Panc1 (cell line): Measurements from ENCODE around the gene PSEN2. TPM values are rescaled to one million over a fixed set of nuclear protein-coding genes. Genes with fewer than 3 reads are reported as not detected.
"Not testable (repeated sequence)": the region's sequence is repeated elsewhere in the genome, so short reads cannot be mapped to it uniquely, and the experiment has no call there.

ENCODE experiments used
- ATAC-seq: fragments of 200-7000 bp; cut with Tn5 transposase; 2 replicates; pipeline ENCODE4 v1.9.1; 2020; ENCODE audit warnings: mild to moderate bottlenecking, moderate library complexity
- BruUV-seq: library from RNA; stranded (reverse); fragments of 400-500 nt; replicated peaks from 2 replicates; lab custom pipeline; 2021; lab: Mats Ljungman, UMichigan
- CTCF ChIA-PET: fragments of 300-600 bp; sonication (Branson Sonifier 250); formaldehyde crosslinking; loops from one replicate; lab custom pipeline; 2022; ENCODE audit warnings: antibody characterized with exemption; lab: Charles Lee
- POLR2A ChIA-PET: fragments of 300-600 bp; sonication (Branson Sonifier 250); formaldehyde crosslinking; loops from one replicate; lab custom pipeline; 2022; ENCODE audit warnings: antibody characterized with exemption; lab: Charles Lee
- DNase-seq: peaks from one replicate; pipeline ENCODE4 v3.0.0-alpha.2; 2010; ENCODE audit warnings: low read depth, low spot score
- H3K27ac ChIP-seq: 2 replicates; pipeline ENCODE4 v1.5.1; 2011; ENCODE audit warnings: mild to moderate bottlenecking, low read length, inconsistent platforms
- H3K27me3 ChIP-seq: fragments of 200-500 bp; sonication (Bioruptor generic); 2 replicates; pipeline ENCODE4 v1.6.0; 2014; ENCODE audit warnings: low read length, inconsistent platforms; ENCODE audit not compliant: control insufficient read depth, insufficient read depth
- H3K36me3 ChIP-seq: fragments of 200-500 bp; sonication (Bioruptor generic); 2 replicates; pipeline ENCODE4 v1.5.1; 2014; ENCODE audit warnings: inconsistent platforms, mild to moderate bottlenecking, low read length, moderate library complexity; ENCODE audit not compliant: control insufficient read depth, insufficient read depth
- H3K4me1 ChIP-seq: 2 replicates; pipeline ENCODE4 v1.5.1; 2011; ENCODE audit warnings: inconsistent platforms, mild to moderate bottlenecking, low read length, moderate library complexity; ENCODE audit not compliant: control insufficient read depth, insufficient read depth
- H3K4me3 ChIP-seq, 2 experiments: 2 replicates each; pipeline ENCODE4 v1.5.1; 2011 to 2012; ENCODE audit warnings: low read depth in 2 of 2, low read length in 2 of 2, mild to moderate bottlenecking in 2 of 2, inconsistent platforms in 1 of 2, moderate library complexity in 1 of 2
- H3K9me3 ChIP-seq: fragments of 200-500 bp; sonication (Bioruptor generic); 2 replicates; pipeline ENCODE4 v1.5.1; 2014; ENCODE audit warnings: low read depth, mild to moderate bottlenecking, inconsistent platforms, low read length, moderate library complexity; ENCODE audit not compliant: control insufficient read depth, insufficient read depth
- POLR2AphosphoS5 ChIP-seq: IDR thresholded peaks from 2 replicates; pipeline ENCODE4 v1.6.1; 2012; ENCODE audit warnings: mild to moderate bottlenecking, low read depth, low read length, moderate library complexity
- SIN3A ChIP-seq: IDR thresholded peaks from 2 replicates; pipeline ENCODE4 v1.6.1; 2012; ENCODE audit warnings: low read depth, mild to moderate bottlenecking, low read length, moderate library complexity, borderline replicate concordance; ENCODE audit not compliant: insufficient read depth
- TCF7L2 ChIP-seq: IDR thresholded peaks from 2 replicates; pipeline ENCODE4 v1.6.1; 2011; ENCODE audit warnings: mild to moderate bottlenecking, low read depth, low read length, inconsistent platforms
- in situ Hi-C: cut with HindIII; loops from 2 replicates; pipeline ENCODE4 v1.10.0; 2016; ENCODE audit warnings: low sequenced_read_pairs, low pct_unique_long_range_greater_than_20kb
- intact Hi-C: fragments of 100-400 bp; cut with micrococcal nuclease; formaldehyde crosslinking; loops from one replicate; pipeline ENCODE4 v1.10.0; 2022; ENCODE audit not compliant: unreplicated experiment
- total RNA-seq: library from RNA; stranded (reverse); gene quantifications from one replicate; pipeline ENCODE4 v1.2.1, GENCODE V29; 2021; ENCODE audit not compliant: unreplicated experiment
- TF ChIP-seq, protein P1 (sequence below): fragments of 450-650 bp; IDR thresholded peaks from 2 replicates; pipeline ENCODE4 v1.5.1; 2017; ENCODE audit warnings: mild to moderate bottlenecking
- TF ChIP-seq, protein P2 (sequence below), 2 experiments: IDR thresholded peaks; 2 replicates each; pipeline ENCODE4 v1.6.1; 2011 to 2012; ENCODE audit warnings: low read depth in 2 of 2, control low read depth in 1 of 2, low read length in 1 of 2, mild to moderate bottlenecking in 1 of 2, moderate library complexity in 1 of 2; ENCODE audit not compliant: insufficient read depth in 1 of 2

PSEN2 gene
- total RNA-seq, 1 experiment from 2014 or later: 33.3 TPM

DNA sequence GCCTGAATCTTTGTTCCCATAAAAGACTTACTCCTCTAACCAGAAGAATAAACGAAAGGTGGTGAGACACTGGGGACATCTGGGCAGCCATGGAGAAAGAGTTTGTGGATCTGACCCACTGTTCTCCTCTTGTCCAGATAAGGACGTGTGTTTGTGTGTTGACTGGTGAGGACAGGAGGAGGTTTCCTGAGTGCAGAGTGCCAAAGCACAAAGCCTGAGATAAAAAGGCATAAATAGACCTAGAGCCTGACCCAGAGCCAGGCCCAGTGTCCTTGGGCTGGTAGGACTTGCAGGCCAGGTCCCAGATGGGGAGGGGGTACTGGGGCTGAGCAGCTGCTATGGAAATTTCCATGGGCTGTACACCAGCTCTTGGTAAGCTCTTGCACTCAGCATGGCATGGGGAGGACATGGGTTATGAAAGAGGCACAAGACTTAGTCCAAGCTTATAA is 50.1 kb downstream of the PSEN2 start:
- in situ Hi-C loops: no loop called here
- no peak overlapping the region for H3K27ac ChIP-seq
- no peak for DNase-seq
- TF ChIP-seq TCF7L2: no peak
- TF ChIP-seq SIN3A: no peak
- TF ChIP-seq, protein P1, sequence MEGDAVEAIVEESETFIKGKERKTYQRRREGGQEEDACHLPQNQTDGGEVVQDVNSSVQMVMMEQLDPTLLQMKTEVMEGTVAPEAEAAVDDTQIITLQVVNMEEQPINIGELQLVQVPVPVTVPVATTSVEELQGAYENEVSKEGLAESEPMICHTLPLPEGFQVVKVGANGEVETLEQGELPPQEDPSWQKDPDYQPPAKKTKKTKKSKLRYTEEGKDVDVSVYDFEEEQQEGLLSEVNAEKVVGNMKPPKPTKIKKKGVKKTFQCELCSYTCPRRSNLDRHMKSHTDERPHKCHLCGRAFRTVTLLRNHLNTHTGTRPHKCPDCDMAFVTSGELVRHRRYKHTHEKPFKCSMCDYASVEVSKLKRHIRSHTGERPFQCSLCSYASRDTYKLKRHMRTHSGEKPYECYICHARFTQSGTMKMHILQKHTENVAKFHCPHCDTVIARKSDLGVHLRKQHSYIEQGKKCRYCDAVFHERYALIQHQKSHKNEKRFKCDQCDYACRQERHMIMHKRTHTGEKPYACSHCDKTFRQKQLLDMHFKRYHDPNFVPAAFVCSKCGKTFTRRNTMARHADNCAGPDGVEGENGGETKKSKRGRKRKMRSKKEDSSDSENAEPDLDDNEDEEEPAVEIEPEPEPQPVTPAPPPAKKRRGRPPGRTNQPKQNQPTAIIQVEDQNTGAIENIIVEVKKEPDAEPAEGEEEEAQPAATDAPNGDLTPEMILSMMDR: no peak
- TF ChIP-seq POLR2AphosphoS5: no peak
- TF ChIP-seq, protein P2, sequence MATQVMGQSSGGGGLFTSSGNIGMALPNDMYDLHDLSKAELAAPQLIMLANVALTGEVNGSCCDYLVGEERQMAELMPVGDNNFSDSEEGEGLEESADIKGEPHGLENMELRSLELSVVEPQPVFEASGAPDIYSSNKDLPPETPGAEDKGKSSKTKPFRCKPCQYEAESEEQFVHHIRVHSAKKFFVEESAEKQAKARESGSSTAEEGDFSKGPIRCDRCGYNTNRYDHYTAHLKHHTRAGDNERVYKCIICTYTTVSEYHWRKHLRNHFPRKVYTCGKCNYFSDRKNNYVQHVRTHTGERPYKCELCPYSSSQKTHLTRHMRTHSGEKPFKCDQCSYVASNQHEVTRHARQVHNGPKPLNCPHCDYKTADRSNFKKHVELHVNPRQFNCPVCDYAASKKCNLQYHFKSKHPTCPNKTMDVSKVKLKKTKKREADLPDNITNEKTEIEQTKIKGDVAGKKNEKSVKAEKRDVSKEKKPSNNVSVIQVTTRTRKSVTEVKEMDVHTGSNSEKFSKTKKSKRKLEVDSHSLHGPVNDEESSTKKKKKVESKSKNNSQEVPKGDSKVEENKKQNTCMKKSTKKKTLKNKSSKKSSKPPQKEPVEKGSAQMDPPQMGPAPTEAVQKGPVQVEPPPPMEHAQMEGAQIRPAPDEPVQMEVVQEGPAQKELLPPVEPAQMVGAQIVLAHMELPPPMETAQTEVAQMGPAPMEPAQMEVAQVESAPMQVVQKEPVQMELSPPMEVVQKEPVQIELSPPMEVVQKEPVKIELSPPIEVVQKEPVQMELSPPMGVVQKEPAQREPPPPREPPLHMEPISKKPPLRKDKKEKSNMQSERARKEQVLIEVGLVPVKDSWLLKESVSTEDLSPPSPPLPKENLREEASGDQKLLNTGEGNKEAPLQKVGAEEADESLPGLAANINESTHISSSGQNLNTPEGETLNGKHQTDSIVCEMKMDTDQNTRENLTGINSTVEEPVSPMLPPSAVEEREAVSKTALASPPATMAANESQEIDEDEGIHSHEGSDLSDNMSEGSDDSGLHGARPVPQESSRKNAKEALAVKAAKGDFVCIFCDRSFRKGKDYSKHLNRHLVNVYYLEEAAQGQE (IDR thresholded peaks at IDR 0.05; ENCODE audit: insufficient read depth in 1 of 2, low read depth in 2 of 2, low read length in 1 of 2): no peak
- H3K9me3 ChIP-seq: no peaks in the 10 kb centered on the region
- CTCF ChIA-PET: no interaction called here
- no peaks in the 10 kb centered on the region for H3K36me3 ChIP-seq
- POLR2A ChIA-PET: no interaction called here
- intact Hi-C loops: no loop called here
- BruUV-seq: no TSS peak
- H3K4me3 ChIP-seq: no peak overlapping the region
- no peaks in the 10 kb centered on the region for H3K27me3 ChIP-seq
- no peaks in the 10 kb centered on the region for H3K4me1 ChIP-seq
- ATAC-seq: no peak

DNA sequence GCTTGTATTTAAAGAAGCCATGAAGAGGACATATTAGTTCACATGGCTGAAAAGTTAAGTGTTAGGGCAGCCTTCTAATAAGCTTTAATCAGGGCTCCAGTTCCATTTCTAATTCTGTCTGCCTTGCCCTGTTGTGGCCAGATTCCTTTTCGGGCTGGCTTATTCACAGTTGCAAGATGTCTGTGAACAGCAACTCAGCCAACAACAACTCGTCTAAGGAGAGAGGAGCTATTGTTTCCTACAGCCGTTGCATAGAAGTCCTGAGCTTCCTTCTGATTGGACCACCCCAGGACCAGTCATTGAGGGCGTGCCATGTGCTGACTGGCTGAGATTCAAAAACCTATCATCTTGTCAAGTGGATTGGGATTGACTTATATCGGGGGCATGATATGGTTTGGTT is 51.1 kb downstream of the PSEN2 start:
- no peaks in the 10 kb centered on the region for H3K9me3 ChIP-seq
- no peaks in the 10 kb centered on the region for H3K27me3 ChIP-seq
- in situ Hi-C loops (no loop called here), intact Hi-C loops (no loop called here)
- no peak overlapping the region for H3K4me3 ChIP-seq
- ATAC-seq: no peak
- TF ChIP-seq, protein P2 (IDR thresholded peaks at IDR 0.05; ENCODE audit: insufficient read depth in 1 of 2, low read depth in 2 of 2, low read length in 1 of 2): no peak
- TF ChIP-seq SIN3A: no peak
- TF ChIP-seq POLR2AphosphoS5: no peak
- TF ChIP-seq TCF7L2: no peak
- TF ChIP-seq, protein P1: no peak
- CTCF ChIA-PET: no interaction called here
- BruUV-seq: no TSS peak
- H3K36me3 ChIP-seq: no peaks in the 10 kb centered on the region
- POLR2A ChIA-PET: no interaction called here
- H3K27ac ChIP-seq: no peak overlapping the region
- H3K4me1 ChIP-seq: no peaks in the 10 kb centered on the region
- DNase-seq: no peak

DNA sequence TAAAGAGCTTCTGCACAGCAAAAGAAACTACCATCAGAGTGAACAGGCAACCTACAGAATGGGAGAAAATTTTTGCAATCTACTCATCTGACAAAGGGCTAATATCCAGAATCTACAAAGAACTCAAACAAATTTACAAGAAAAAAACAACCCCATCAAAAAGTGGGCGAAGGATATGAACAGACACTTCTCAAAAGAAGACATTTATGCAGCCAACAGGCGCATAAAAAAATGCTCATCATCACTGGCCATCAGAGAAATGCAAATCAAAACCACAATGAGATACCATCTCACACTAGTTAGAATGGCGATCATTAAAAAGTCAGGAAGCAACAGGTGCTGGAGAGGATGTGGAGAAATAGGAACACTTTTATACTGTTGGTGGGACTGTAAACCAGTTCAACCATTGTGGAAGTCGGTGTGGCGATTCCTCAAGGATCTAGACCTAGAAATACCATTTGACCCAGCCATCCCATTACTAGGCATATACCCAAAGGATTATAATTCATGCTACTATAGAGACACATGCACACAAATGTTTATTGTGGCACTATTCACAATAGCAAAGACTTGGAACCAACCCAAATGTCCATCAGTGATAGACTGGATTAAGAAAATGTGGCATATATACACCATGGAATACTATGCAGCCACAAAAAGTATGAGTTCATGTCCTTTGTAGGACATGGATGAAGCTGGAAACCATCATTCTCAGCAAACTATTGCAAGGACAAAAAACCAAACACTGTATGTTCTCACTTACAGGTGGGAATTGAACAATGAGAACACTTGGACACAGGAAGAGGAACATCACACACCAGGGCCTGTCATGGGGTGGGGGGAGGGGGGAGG is 59.1 kb downstream of the PSEN2 start:
- H3K27me3 ChIP-seq, H3K4me1 ChIP-seq, intact Hi-C loops, POLR2A ChIA-PET, H3K9me3 ChIP-seq, ATAC-seq, CTCF ChIA-PET, BruUV-seq, in situ Hi-C loops, H3K36me3 ChIP-seq, H3K27ac ChIP-seq, DNase-seq, H3K4me3 ChIP-seq: not testable (repeated sequence)
